ENCODE measurements around the gene DTX4.

- TF ChIP-seq, protein P1, sequence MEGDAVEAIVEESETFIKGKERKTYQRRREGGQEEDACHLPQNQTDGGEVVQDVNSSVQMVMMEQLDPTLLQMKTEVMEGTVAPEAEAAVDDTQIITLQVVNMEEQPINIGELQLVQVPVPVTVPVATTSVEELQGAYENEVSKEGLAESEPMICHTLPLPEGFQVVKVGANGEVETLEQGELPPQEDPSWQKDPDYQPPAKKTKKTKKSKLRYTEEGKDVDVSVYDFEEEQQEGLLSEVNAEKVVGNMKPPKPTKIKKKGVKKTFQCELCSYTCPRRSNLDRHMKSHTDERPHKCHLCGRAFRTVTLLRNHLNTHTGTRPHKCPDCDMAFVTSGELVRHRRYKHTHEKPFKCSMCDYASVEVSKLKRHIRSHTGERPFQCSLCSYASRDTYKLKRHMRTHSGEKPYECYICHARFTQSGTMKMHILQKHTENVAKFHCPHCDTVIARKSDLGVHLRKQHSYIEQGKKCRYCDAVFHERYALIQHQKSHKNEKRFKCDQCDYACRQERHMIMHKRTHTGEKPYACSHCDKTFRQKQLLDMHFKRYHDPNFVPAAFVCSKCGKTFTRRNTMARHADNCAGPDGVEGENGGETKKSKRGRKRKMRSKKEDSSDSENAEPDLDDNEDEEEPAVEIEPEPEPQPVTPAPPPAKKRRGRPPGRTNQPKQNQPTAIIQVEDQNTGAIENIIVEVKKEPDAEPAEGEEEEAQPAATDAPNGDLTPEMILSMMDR (IDR thresholded peaks at IDR 0.05; ENCODE audit: low read length): no peak
- TF ChIP-seq EZH2 (IDR thresholded peaks at IDR 0.05; ENCODE audit: borderline replicate concordance, low read length): no peak
These were observed 77.6 kb downstream of the DTX4 start for GRCh38 chr11:59249535-59249934.
